A549 (cell line): ENCODE measurements around the gene NEDD4L. TPM values are rescaled to one million over a fixed set of nuclear protein-coding genes. Genes with fewer than 3 reads are reported as not detected.

Experiments used
- ATAC-seq, 2 experiments: fragments of 200-7000 bp in 1 of 2; fragments of >200 bp in 1 of 2; cut with Nextera tagmentation in 1 of 2; cut with Tn5 transposase in 1 of 2; 3 replicates each; pipeline versions ENCODE4 v1.8.0 to v1.9.1; 2018 to 2020; ENCODE audit warnings: mild to moderate bottlenecking in 1 of 2, moderate library complexity in 1 of 2
- CTCF ChIA-PET: fragments of 300-600 bp; sonication (Branson Sonifier 250); formaldehyde crosslinking; extraction: SDS; loops from one replicate; lab custom pipeline; 2021; ENCODE audit warnings: antibody characterized with exemption, inconsistent platforms; lab: Yijun Ruan, JAX
- POLR2A ChIA-PET: fragments of 350-600 bp; formaldehyde crosslinking; extraction: SDS; loops from one replicate; lab custom pipeline; 2021; ENCODE audit warnings: antibody characterized with exemption, inconsistent platforms; lab: Yijun Ruan, JAX
- DNase-seq, 2 experiments: peaks; one replicate each; pipeline versions ENCODE4 v3.0.0 to v3.0.0-alpha.2; 2011 to 2016; ENCODE audit warnings: low read depth in 1 of 2, low spot score in 1 of 2
- FAIRE-seq: peaks from 2 replicates; lab custom pipeline; 2011; peaks lifted over from hg19 to GRCh38; lab: Jason Lieb, UNC
- H3K27ac ChIP-seq, 2 experiments: fragments of >200 bp; sonication (Bioruptor Twin); formaldehyde crosslinking; 3 replicates each; pipeline ENCODE4 v1.5.1; 2016 to 2017
- H3K4me1 ChIP-seq: fragments of >200 bp; sonication (Bioruptor Twin); formaldehyde crosslinking; 3 replicates; pipeline ENCODE4 v1.6.1; 2016
- H3K4me2 ChIP-seq: fragments of >200 bp; sonication (Bioruptor Twin); formaldehyde crosslinking; 3 replicates; pipeline ENCODE4 v1.6.1; 2016
- H3K4me3 ChIP-seq: fragments of >200 bp; sonication (Bioruptor Twin); formaldehyde crosslinking; 3 replicates; pipeline ENCODE4 v1.5.1; 2016
- H3K9me3 ChIP-seq: fragments of >200 bp; sonication (Bioruptor Twin); formaldehyde crosslinking; 3 replicates; pipeline ENCODE4 v1.6.1; 2016
- ATOH8 ChIP-seq: fragments of 250-450 bp; sonication (Bioruptor Pico); IDR thresholded peaks from 2 replicates; pipeline ENCODE4 v1.5.0; 2020; ENCODE audit warnings: low read depth, mild to moderate bottlenecking, moderate library complexity
- BCL3 ChIP-seq: fragments of >200 bp; sonication (Bioruptor Twin); formaldehyde crosslinking; IDR thresholded peaks from 3 replicates; pipeline ENCODE4 v1.6.1; 2016
- CBX2 ChIP-seq: fragments of 200-600 bp; sonication (generic); IDR thresholded peaks from 2 replicates; pipeline ENCODE4 v1.6.1; 2016; ENCODE audit warnings: low read depth, mild to moderate bottlenecking, borderline replicate concordance
- CTCF ChIP-seq: fragments of >200 bp; sonication (Bioruptor Twin); formaldehyde crosslinking; IDR thresholded peaks from 3 replicates; pipeline ENCODE4 v1.5.1; 2016
- EHF ChIP-seq: fragments of 250-450 bp; sonication (Bioruptor Pico); IDR thresholded peaks from 2 replicates; pipeline ENCODE4 v1.5.0; 2020; ENCODE audit warnings: mild to moderate bottlenecking
- ELK1 ChIP-seq: fragments of 150-350 bp; IDR thresholded peaks from 2 replicates; pipeline ENCODE4 v1.6.1; 2014; ENCODE audit warnings: low read depth, mild to moderate bottlenecking, low read length
- FOSL2 ChIP-seq, 2 experiments: fragments of 450-650 bp in 1 of 2; fragments of >200 bp in 1 of 2; sonication (Bioruptor Twin) in 1 of 2; formaldehyde crosslinking; IDR thresholded peaks; 2 replicates each; pipeline versions ENCODE4 v1.5.0 to v1.6.1; 2016 to 2020; ENCODE audit warnings: mild to moderate bottlenecking in 1 of 2, moderate library complexity in 1 of 2
- HDAC2 ChIP-seq: fragments of 200-600 bp; sonication (generic); IDR thresholded peaks from 2 replicates; pipeline ENCODE4 v1.6.1; 2016
- HEYL ChIP-seq: fragments of 250-450 bp; sonication (Bioruptor Pico); IDR thresholded peaks from 2 replicates; pipeline ENCODE4 v1.8.0; 2021; ENCODE audit warnings: mild to moderate bottlenecking, moderate library complexity
- HOXA7 ChIP-seq: fragments of 250-450 bp; sonication (Bioruptor Pico); IDR thresholded peaks from 2 replicates; pipeline ENCODE4 v1.5.0; 2020; ENCODE audit warnings: mild to moderate bottlenecking, moderate library complexity
- HOXB13 ChIP-seq: fragments of 250-450 bp; sonication (Bioruptor Pico); IDR thresholded peaks from 2 replicates; pipeline ENCODE4 v1.5.0; 2020; ENCODE audit warnings: low read depth, mild to moderate bottlenecking, moderate library complexity
- JUN ChIP-seq, 2 experiments: fragments of >200 bp; sonication (Bioruptor Twin); formaldehyde crosslinking; IDR thresholded peaks; 2 replicates in 1 of 2; 3 replicates in 1 of 2; pipeline ENCODE4 v1.6.1; 2016 to 2017
- JUNB ChIP-seq: fragments of >200 bp; sonication (Bioruptor Twin); formaldehyde crosslinking; IDR thresholded peaks from 2 replicates; pipeline ENCODE4 v1.6.1; 2016
- KDM1A ChIP-seq: fragments of 200-600 bp; sonication (generic); IDR thresholded peaks from 2 replicates; pipeline ENCODE4 v1.6.1; 2016; ENCODE audit warnings: low read depth, mild to moderate bottlenecking
- KDM5A ChIP-seq: fragments of 200-600 bp; sonication (generic); IDR thresholded peaks from 2 replicates; pipeline ENCODE4 v1.6.1; 2016; ENCODE audit warnings: antibody characterized with exemption, mild to moderate bottlenecking
- MAX ChIP-seq: IDR thresholded peaks from 2 replicates; pipeline ENCODE4 v1.6.1; 2012
- MAZ ChIP-seq: fragments of 150-350 bp; IDR thresholded peaks from 2 replicates; pipeline ENCODE4 v1.6.1; 2014; ENCODE audit warnings: antibody characterized with exemption, low read depth, low read length, borderline replicate concordance
- NFE2L2 ChIP-seq: fragments of 150-350 bp; conservative IDR thresholded peaks from 2 replicates; pipeline ENCODE4 v1.6.1; 2014; ENCODE audit warnings: low read length
- PHF8 ChIP-seq: fragments of 200-600 bp; sonication (generic); IDR thresholded peaks from 2 replicates; pipeline ENCODE4 v1.6.1; 2016; ENCODE audit warnings: low read depth, mild to moderate bottlenecking, antibody characterized with exemption, moderate library complexity, borderline replicate concordance
- RAD21 ChIP-seq, 2 experiments: fragments of >200 bp in 1 of 2; sonication (Bioruptor Twin) in 1 of 2; formaldehyde crosslinking in 1 of 2; IDR thresholded peaks in 1 of 2; conservative IDR thresholded peaks in 1 of 2; 2 replicates in 1 of 2; 3 replicates in 1 of 2; pipeline ENCODE4 v1.6.1; 2012 to 2018; ENCODE audit warnings: inconsistent platforms in 1 of 2
- RCOR1 ChIP-seq: fragments of 150-350 bp; IDR thresholded peaks from 2 replicates; pipeline ENCODE4 v1.6.1; 2014; ENCODE audit warnings: antibody characterized with exemption, low read length, low read depth
- RNF2 ChIP-seq: fragments of 200-600 bp; sonication (generic); IDR thresholded peaks from 2 replicates; pipeline ENCODE4 v1.6.1; 2016; ENCODE audit warnings: low read depth, mild to moderate bottlenecking, antibody characterized with exemption, moderate library complexity, borderline replicate concordance
- USF2 ChIP-seq: fragments of 450-650 bp; IDR thresholded peaks from 2 replicates; pipeline ENCODE4 v1.6.1; 2014; ENCODE audit warnings: antibody characterized with exemption
- ZSCAN20 ChIP-seq: fragments of 250-450 bp; sonication (Bioruptor Pico); IDR thresholded peaks from 2 replicates; pipeline ENCODE4 v1.8.0; 2022; ENCODE audit warnings: mild to moderate bottlenecking, moderate library complexity
- WGBS: methylation state at CpG from one replicate; pipeline ENCODE4 v1.1.6; 2017; ENCODE audit errors: missing lambda C conversion rate; 5-methylcytosine and 5-hydroxymethylcytosine counted together
- polyA plus RNA-seq, 4 experiments: library from polyadenylated mRNA; depleted of rRNA in 3 of 4; stranded (reverse); fragments of >200 nt; fragmentation: RNase III in 1 of 4; extraction: RNeasy Plus Mini Kit Qiagen cat#74134 plus additional on column Dnase treatment in 1 of 4; gene quantifications; 2 replicates in 3 of 4; 3 replicates in 1 of 4; pipeline ENCODE4 v1.2.3, GENCODE V29; 2011 to 2017

The NEDD4L gene
- polyA plus RNA-seq, 2 of the 4 experiments (the other 2 are of a cell fraction), result 18.0 to 36.5 TPM

GRCh38 chr18:58225101-58225500 is 181.1 kb downstream of the NEDD4L start:
- FAIRE-seq (no peak), DNase-seq (no peak), ATAC-seq (no peak)
- peaks cover 57% of the 10 kb centered on the region for H3K4me1 ChIP-seq
- no peaks in the 10 kb centered on the region for H3K9me3 ChIP-seq
- H3K27ac ChIP-seq, result peak overlapping the region; percentile 25 to 75; a peak in 2 of 6 replicates
- ChIA-PET POLR2A (no interaction called here), CTCF (interaction anchor here (0.5 to 1.5 kb wide), 4 partner anchors 12 to 111 kb away, joined by 3 to 5 read pairs (median 4); no protein-coding TSS in a partner anchor)
- peak overlapping the region; percentile 89 for H3K4me2 ChIP-seq
- TF ChIP-seq CTCF (no peak), HDAC2 (no peak), CBX2 (no peak), HOXB13 (CRISPR knock-in tag) (no peak), JUN (IDR thresholded peaks at IDR 0.05) (no peak), PHF8 (no peak), RAD21 (conservative IDR thresholded peaks at IDR 0.05 in 1 of 2, IDR thresholded peaks at IDR 0.05 in 1 of 2) (no peak), RCOR1 (no peak), NFE2L2 (no peak), ELK1 (no peak), KDM1A (no peak), MAZ (no peak), FOSL2 (IDR thresholded peaks at IDR 0.05) (no peak), FOSL2 (CRISPR knock-in tag; IDR thresholded peaks at IDR 0.05) (no peak), HOXA7 (CRISPR knock-in tag) (no peak), MAX (no peak), USF2 (no peak), EHF (CRISPR knock-in tag) (no peak), ATOH8 (CRISPR knock-in tag) (no peak)
- no peak overlapping the region for H3K4me3 ChIP-seq
- WGBS, result 84% methylated on average over 6 of the region's 6 CpGs

GRCh38 chr18:58226429-58226828 is 182.4 kb downstream of the NEDD4L start:
- 79% methylated on average over 3 of the region's 3 CpGs for WGBS
- Histone ChIP-seq H3K9me3 (no peaks in the 10 kb centered on the region), H3K4me3 (no peak overlapping the region), H3K27ac (no peak overlapping the region), H3K4me2 (no peak overlapping the region), H3K4me1 (peaks cover 62% of the 10 kb centered on the region)
- FAIRE-seq (no peak), ATAC-seq (no peak), DNase-seq (no peak)
- TF ChIP-seq CBX2 (no peak), ZSCAN20 (CRISPR knock-in tag) (no peak), JUNB (no peak), USF2 (no peak), HEYL (CRISPR knock-in tag) (no peak), RNF2 (no peak), KDM5A (no peak), NFE2L2 (no peak), BCL3 (no peak)
- ChIA-PET POLR2A (no interaction called here), CTCF (interaction anchor here (1.2 kb wide), 1 partner anchor 17 kb away, joined by 3 read pairs; no protein-coding TSS in a partner anchor)
